Calu3 (cell line): ENCODE results near the gene TIGD3. TPM values are rescaled to one million over a fixed set of nuclear protein-coding genes. Genes with fewer than 3 reads are reported as not detected.

Source experiments
- BruUV-seq: library from RNA; stranded (reverse); fragments of 400-500 nt; replicated peaks from 2 replicates; lab custom pipeline; 2021; lab: Mats Ljungman, UMichigan
- CTCF ChIA-PET: fragments of 300-600 bp; sonication (Branson Sonifier 250); formaldehyde crosslinking; loops from one replicate; lab custom pipeline; 2022; ENCODE audit warnings: antibody characterized with exemption; lab: Charles Lee
- DNase-seq: peaks from one replicate; pipeline ENCODE4 v3.0.0; 2022
- H3K27ac Mint-ChIP-seq: one replicate; pipeline ENCODE4 v1.8.0; 2022; ENCODE audit warnings: mixed read lengths; ENCODE audit not compliant: unreplicated experiment
- H3K27me3 Mint-ChIP-seq: one replicate; pipeline ENCODE4 v1.8.0; 2022; ENCODE audit warnings: mixed read lengths; ENCODE audit not compliant: unreplicated experiment
- H3K36me3 Mint-ChIP-seq: one replicate; pipeline ENCODE4 v1.8.0; 2022; ENCODE audit warnings: mild to moderate bottlenecking, moderate library complexity, mixed read lengths; ENCODE audit not compliant: insufficient read depth, unreplicated experiment
- H3K4me1 Mint-ChIP-seq: one replicate; pipeline ENCODE4 v1.8.0; 2022; ENCODE audit warnings: mild to moderate bottlenecking, low read depth, mixed read lengths; ENCODE audit not compliant: unreplicated experiment
- H3K4me3 Mint-ChIP-seq: one replicate; pipeline ENCODE4 v1.8.0; 2022; ENCODE audit warnings: mild to moderate bottlenecking, low read depth, moderate library complexity, mixed read lengths; ENCODE audit not compliant: unreplicated experiment
- H3K9me3 Mint-ChIP-seq: one replicate; pipeline ENCODE4 v1.8.0; 2022; ENCODE audit warnings: low read depth, mixed read lengths; ENCODE audit not compliant: unreplicated experiment
- CTCF ChIP-seq: fragments of 200-600 bp; IDR thresholded peaks from one replicate; pipeline ENCODE4 v1.8.0; 2022; ENCODE audit warnings: antibody characterized with exemption; ENCODE audit not compliant: unreplicated experiment
- intact Hi-C: fragments of 100-400 bp; cut with micrococcal nuclease; formaldehyde crosslinking; loops from one replicate; pipeline ENCODE4 v1.10.0; 2022; ENCODE audit not compliant: unreplicated experiment
- total RNA-seq: library from RNA; stranded (reverse); gene quantifications from 2 replicates; pipeline ENCODE4 v1.2.3, GENCODE V29; 2022

The TIGD3 gene
- total RNA-seq, 1 experiment from 2014 or later: 1.5 TPM

- Mint-ChIP-seq H3K27me3 (no peaks in the 10 kb centered on the region), H3K36me3 (peaks cover 63% of the 10 kb centered on the region), H3K4me1 (peaks cover 54% of the 10 kb centered on the region), H3K4me3 (no peak overlapping the region), H3K27ac (no peak overlapping the region), H3K9me3 (no peaks in the 10 kb centered on the region)
- TF ChIP-seq CTCF: no peak
- CTCF ChIA-PET: interaction anchor here (0.8 to 1.2 kb wide), 4 partner anchors 19 to 36 kb away, joined by 3 to 6 read pairs (median 4); no protein-coding TSS in a partner anchor
- DNase-seq: peak; percentile 60
- intact Hi-C loops: no loop called here
- BruUV-seq: no TSS peak
These were observed 43.3 kb upstream of the TIGD3 start for GRCh38 chr11:65311170-65311678.

GRCh38 chr11:65314501-65315203 is 39.9 kb upstream of the TIGD3 start, which contains the start of gene CDC42EP2:
CDC42EP2 (plus strand) TSS chr11:65314866; CDS start chr11:65320899, 6,033 bp downstream.
- CTCF ChIA-PET: interaction anchor here (0.5 to 4.5 kb wide), 15 partner anchors 10 to 180 kb away, joined by 3 to 113 read pairs (median 4); partner anchors contain the start of genes CAPN1, POLA2 and SYVN1
- BruUV-seq: no TSS peak
- Mint-ChIP-seq H3K4me1 (peaks cover 43% of the 10 kb centered on the region), H3K27me3 (no peaks in the 10 kb centered on the region), H3K4me3 (peak within 1 kb of the TSS; percentile 96), H3K27ac (peak within 1 kb of the TSS; percentile 89), H3K36me3 (peaks cover 73% of the 10 kb centered on the region), H3K9me3 (no peaks in the 10 kb centered on the region)
- peak; percentile 89 for DNase-seq
- intact Hi-C loops: no loop called here
- no peak for TF ChIP-seq CTCF

- peaks cover 43% of the 10 kb centered on the region for H3K4me1 Mint-ChIP-seq
- peak overlapping the region; percentile 96 for H3K4me3 Mint-ChIP-seq
- H3K27ac Mint-ChIP-seq: peak overlapping the region; percentile 89
- TF ChIP-seq CTCF: peak; percentile 97
- no peaks in the 10 kb centered on the region for H3K27me3 Mint-ChIP-seq
- H3K9me3 Mint-ChIP-seq: no peaks in the 10 kb centered on the region
- peaks cover 73% of the 10 kb centered on the region for H3K36me3 Mint-ChIP-seq
- intact Hi-C loops: no loop called here
- no TSS peak for BruUV-seq
- CTCF ChIA-PET: interaction anchor here (0.6 to 4.5 kb wide), 15 partner anchors 9 to 181 kb away, joined by 3 to 113 read pairs (median 4); partner anchors contain the start of genes CAPN1, DPF2, POLA2 and SYVN1
- peak; percentile 93 for DNase-seq
These were observed 39.2 kb upstream of the TIGD3 start for GRCh38 chr11:65315204-65315865.

- BruUV-seq: no TSS peak
- Mint-ChIP-seq H3K27ac (peak overlapping the region; percentile 89), H3K4me3 (peak overlapping the region; percentile 96), H3K4me1 (peaks cover 41% of the 10 kb centered on the region), H3K9me3 (no peaks in the 10 kb centered on the region), H3K36me3 (peaks cover 73% of the 10 kb centered on the region), H3K27me3 (no peaks in the 10 kb centered on the region)
- CTCF ChIA-PET: interaction anchor here (0.9 to 4.5 kb wide), 13 partner anchors 9 to 134 kb away, joined by 3 to 113 read pairs (median 4); partner anchors contain the start of genes CAPN1, DPF2 and POLA2
- DNase-seq: no peak
- intact Hi-C loops: loop anchor here (1.0 kb wide), 1 partner anchor 41 kb away; no protein-coding TSS in a partner anchor
- TF ChIP-seq CTCF: peak; percentile 67
These were observed 38.7 kb upstream of the TIGD3 start for GRCh38 chr11:65315866-65316226.
